PFSK-1 (cell line): Measurements from ENCODE around the gene RAC2.

ENCODE experiments used
- FOXP2 ChIP-seq: optimal IDR thresholded peaks from 2 replicates; pipeline ENCODE3; 2011; ENCODE audit warnings: borderline replicate concordance, control low read depth, inconsistent platforms; ENCODE audit not compliant: insufficient read depth; ENCODE audit errors: extremely low read length, extremely low read depth
- POLR2AphosphoS5 ChIP-seq: IDR thresholded peaks from 2 replicates; pipeline ENCODE4 v1.6.1; 2012; ENCODE audit warnings: low read depth, mild to moderate bottlenecking, control low read depth, low read length, moderate library complexity
- SIN3A ChIP-seq: IDR thresholded peaks from 2 replicates; pipeline ENCODE4 v1.6.1; 2012; ENCODE audit warnings: mild to moderate bottlenecking, low read length, moderate library complexity, borderline replicate concordance; ENCODE audit not compliant: insufficient read depth
- TAF1 ChIP-seq: IDR thresholded peaks from 2 replicates; pipeline ENCODE4 v1.6.1; 2012; ENCODE audit warnings: low read length, control low read depth, borderline replicate concordance; ENCODE audit not compliant: insufficient read depth
- TF ChIP-seq, protein P1 (sequence below), 2 experiments: IDR thresholded peaks; 2 replicates each; pipeline versions ENCODE4 v1.6.1 to v1.8.0; 2011 to 2012; ENCODE audit warnings: low read depth in 2 of 2, low read length in 2 of 2, control low read depth in 1 of 2, inconsistent platforms in 1 of 2, mild to moderate bottlenecking in 1 of 2, moderate library complexity in 1 of 2; ENCODE audit not compliant: insufficient read depth in 1 of 2

DNA sequence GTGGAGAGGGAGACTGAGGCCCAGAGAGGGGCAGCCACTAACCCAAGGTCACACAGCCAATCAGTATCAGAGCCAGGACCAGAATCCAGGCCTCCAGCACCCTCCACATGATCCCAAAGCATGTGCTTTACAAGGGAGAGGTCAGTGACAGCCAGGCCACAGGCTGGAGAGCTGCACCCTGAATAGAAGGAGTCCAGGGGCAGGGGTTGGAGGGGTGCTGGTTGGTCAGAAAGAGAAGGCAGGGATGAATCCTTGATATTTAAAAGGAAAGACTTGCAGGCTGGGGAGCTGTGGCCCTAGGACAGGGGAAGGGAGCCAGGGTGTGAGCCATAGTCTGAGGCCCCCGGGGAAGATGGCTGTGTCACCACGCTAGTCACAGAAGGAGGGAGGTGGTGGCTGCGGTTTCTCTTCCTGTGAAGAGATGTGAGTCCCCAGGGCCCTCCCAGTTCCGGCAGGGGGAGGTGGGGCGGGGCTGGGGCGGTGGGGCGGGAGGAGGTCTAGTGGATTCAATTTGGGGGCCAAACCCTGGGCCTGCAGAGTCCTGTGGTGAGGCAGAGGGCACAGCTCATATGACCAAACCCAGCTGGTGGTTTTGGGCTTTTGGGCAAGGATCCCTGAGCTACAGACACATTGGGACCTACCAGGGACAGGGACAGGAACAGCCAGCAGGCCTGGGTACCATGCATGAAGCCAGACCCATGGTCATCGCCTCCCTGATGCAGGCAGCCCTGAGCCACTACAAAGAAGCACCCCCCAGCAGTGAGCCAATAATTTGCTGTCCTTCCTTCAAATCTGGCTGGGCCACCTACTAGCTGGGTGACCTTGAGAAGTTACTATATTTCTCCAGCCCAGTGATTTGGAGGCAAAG lies 14.0 kb downstream of the RAC2 start:
- TF ChIP-seq POLR2AphosphoS5 (no peak), TAF1 (no peak), SIN3A (no peak), FOXP2 (no peak)
- TF ChIP-seq, protein P1, sequence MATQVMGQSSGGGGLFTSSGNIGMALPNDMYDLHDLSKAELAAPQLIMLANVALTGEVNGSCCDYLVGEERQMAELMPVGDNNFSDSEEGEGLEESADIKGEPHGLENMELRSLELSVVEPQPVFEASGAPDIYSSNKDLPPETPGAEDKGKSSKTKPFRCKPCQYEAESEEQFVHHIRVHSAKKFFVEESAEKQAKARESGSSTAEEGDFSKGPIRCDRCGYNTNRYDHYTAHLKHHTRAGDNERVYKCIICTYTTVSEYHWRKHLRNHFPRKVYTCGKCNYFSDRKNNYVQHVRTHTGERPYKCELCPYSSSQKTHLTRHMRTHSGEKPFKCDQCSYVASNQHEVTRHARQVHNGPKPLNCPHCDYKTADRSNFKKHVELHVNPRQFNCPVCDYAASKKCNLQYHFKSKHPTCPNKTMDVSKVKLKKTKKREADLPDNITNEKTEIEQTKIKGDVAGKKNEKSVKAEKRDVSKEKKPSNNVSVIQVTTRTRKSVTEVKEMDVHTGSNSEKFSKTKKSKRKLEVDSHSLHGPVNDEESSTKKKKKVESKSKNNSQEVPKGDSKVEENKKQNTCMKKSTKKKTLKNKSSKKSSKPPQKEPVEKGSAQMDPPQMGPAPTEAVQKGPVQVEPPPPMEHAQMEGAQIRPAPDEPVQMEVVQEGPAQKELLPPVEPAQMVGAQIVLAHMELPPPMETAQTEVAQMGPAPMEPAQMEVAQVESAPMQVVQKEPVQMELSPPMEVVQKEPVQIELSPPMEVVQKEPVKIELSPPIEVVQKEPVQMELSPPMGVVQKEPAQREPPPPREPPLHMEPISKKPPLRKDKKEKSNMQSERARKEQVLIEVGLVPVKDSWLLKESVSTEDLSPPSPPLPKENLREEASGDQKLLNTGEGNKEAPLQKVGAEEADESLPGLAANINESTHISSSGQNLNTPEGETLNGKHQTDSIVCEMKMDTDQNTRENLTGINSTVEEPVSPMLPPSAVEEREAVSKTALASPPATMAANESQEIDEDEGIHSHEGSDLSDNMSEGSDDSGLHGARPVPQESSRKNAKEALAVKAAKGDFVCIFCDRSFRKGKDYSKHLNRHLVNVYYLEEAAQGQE (IDR thresholded peaks at IDR 0.05; ENCODE audit: insufficient read depth in 1 of 2, low read depth in 2 of 2, low read length in 2 of 2), result no peak
